Activated T-helper 17 cell treated with anti-CD3 and anti-CD28 coated beads, Interleukin-2, amount 50 U/mL, for 72 hours (primary cell): ENCODE data around the gene LOXHD1. TPM values are rescaled to one million over a fixed set of nuclear protein-coding genes. Genes with fewer than 3 reads are reported as not detected.

ENCODE experiments used
- ATAC-seq: fragments of 150-1000 bp; cut with Tn5 transposase; replicated peaks from 2 replicates; pipeline ENCODE4 v1.10.0; 2021; ENCODE audit warnings: mild to moderate bottlenecking, moderate library complexity
- H3K27ac Mint-ChIP-seq: one replicate; pipeline ENCODE4 v1.8.0; 2022; ENCODE audit warnings: mixed read lengths
- H3K27me3 Mint-ChIP-seq: one replicate; pipeline ENCODE4 v1.8.0; 2022; ENCODE audit warnings: mixed read lengths
- H3K36me3 Mint-ChIP-seq: one replicate; pipeline ENCODE4 v1.8.0; 2022; ENCODE audit warnings: low read depth, mild to moderate bottlenecking, mixed read lengths
- H3K4me1 Mint-ChIP-seq: one replicate; pipeline ENCODE4 v1.8.0; 2022; ENCODE audit warnings: mixed read lengths
- H3K4me3 Mint-ChIP-seq: one replicate; pipeline ENCODE4 v1.8.0; 2022; ENCODE audit warnings: mild to moderate bottlenecking, mixed read lengths
- H3K9me3 Mint-ChIP-seq: one replicate; pipeline ENCODE4 v1.8.0; 2022; ENCODE audit warnings: mixed read lengths
- total RNA-seq, 2 donors: library from RNA; stranded (reverse); gene quantifications; one replicate each; pipeline ENCODE4 v1.2.3, GENCODE V29; 2022

The LOXHD1 gene
- total RNA-seq, 2 donors from 2014 or later, result not detected

- no peak overlapping the region for H3K27ac Mint-ChIP-seq
- peaks cover 14% of the 10 kb centered on the region for H3K27me3 Mint-ChIP-seq
- no peaks in the 10 kb centered on the region for H3K9me3 Mint-ChIP-seq
- H3K4me1 Mint-ChIP-seq, result no peaks in the 10 kb centered on the region
- H3K36me3 Mint-ChIP-seq, result no peaks in the 10 kb centered on the region
- no peak for ATAC-seq
- no peak overlapping the region for H3K4me3 Mint-ChIP-seq
Measured at GRCh38 chr18:46587600-46587999, 69.4 kb downstream of the LOXHD1 start.

- ATAC-seq, result no peak
- Mint-ChIP-seq H3K4me3 (no peak overlapping the region), H3K27me3 (peaks cover 29% of the 10 kb centered on the region), H3K4me1 (no peaks in the 10 kb centered on the region), H3K9me3 (peaks cover 18% of the 10 kb centered on the region), H3K27ac (no peak overlapping the region), H3K36me3 (no peaks in the 10 kb centered on the region)
Measured at GRCh38 chr18:46583711-46584110, 73.3 kb downstream of the LOXHD1 start.

DNA sequence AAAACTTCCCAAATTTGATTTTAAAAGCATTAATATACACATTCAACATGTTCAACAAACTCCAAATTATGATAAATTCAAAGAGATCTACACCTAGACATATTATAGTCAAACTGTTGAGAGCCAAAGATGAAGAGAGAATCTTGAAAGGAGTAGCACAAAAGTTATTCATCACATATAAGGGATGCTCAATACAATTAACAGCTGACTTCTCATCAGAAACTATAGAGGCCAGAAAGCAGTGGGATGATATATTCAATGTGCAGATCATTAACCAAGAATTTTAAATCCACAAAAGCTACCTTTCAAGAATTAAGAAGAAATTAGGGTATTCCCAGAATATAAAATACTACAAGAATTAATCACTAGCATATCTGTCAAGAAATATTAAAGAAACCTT is 75.4 kb downstream of the LOXHD1 start:
- no peak overlapping the region for H3K4me3 Mint-ChIP-seq
- H3K36me3 Mint-ChIP-seq, result no peaks in the 10 kb centered on the region
- ATAC-seq, result no peak
- peaks cover 18% of the 10 kb centered on the region for H3K9me3 Mint-ChIP-seq
- H3K27me3 Mint-ChIP-seq, result peaks cover 27% of the 10 kb centered on the region
- H3K4me1 Mint-ChIP-seq, result no peaks in the 10 kb centered on the region
- no peak overlapping the region for H3K27ac Mint-ChIP-seq

GRCh38 chr18:46578987-46579386 is 78.0 kb downstream of the LOXHD1 start:
- H3K4me1 Mint-ChIP-seq, result no peaks in the 10 kb centered on the region
- H3K4me3 Mint-ChIP-seq, result no peak overlapping the region
- no peak for ATAC-seq
- peaks cover 30% of the 10 kb centered on the region for H3K27me3 Mint-ChIP-seq
- H3K9me3 Mint-ChIP-seq, result peaks cover 18% of the 10 kb centered on the region
- no peak overlapping the region for H3K27ac Mint-ChIP-seq
- H3K36me3 Mint-ChIP-seq, result no peaks in the 10 kb centered on the region

GRCh38 chr18:46577546-46577945 is 79.5 kb downstream of the LOXHD1 start:
- Mint-ChIP-seq H3K4me3 (no peak overlapping the region), H3K9me3 (peaks cover 18% of the 10 kb centered on the region), H3K27me3 (peaks cover 28% of the 10 kb centered on the region), H3K36me3 (no peaks in the 10 kb centered on the region), H3K4me1 (no peaks in the 10 kb centered on the region), H3K27ac (no peak overlapping the region)
- no peak for ATAC-seq

DNA sequence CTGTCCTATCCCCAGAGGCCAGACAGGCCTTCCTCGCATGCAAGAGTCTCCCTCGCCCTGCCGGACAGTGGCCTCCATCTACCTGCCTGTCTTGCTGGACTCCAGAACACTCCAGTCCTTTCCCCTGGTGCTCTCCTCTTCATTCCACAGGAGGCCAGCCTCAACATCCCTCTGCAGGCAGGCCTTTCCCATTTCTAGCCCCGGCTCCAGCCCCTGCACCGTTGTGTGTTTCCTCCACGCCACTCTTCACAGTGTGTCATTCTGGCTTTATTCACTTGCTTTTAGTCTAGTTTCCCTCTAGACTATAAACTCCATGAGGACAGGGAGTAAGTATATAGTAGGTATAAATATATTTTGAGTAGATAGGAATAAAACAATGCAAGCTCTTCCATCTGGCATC is 81.2 kb downstream of the LOXHD1 start:
- Mint-ChIP-seq H3K4me3 (no peak overlapping the region), H3K27ac (no peak overlapping the region), H3K36me3 (no peaks in the 10 kb centered on the region), H3K9me3 (peaks cover 7% of the 10 kb centered on the region), H3K27me3 (peaks cover 23% of the 10 kb centered on the region), H3K4me1 (no peaks in the 10 kb centered on the region)
- ATAC-seq, result no peak

DNA sequence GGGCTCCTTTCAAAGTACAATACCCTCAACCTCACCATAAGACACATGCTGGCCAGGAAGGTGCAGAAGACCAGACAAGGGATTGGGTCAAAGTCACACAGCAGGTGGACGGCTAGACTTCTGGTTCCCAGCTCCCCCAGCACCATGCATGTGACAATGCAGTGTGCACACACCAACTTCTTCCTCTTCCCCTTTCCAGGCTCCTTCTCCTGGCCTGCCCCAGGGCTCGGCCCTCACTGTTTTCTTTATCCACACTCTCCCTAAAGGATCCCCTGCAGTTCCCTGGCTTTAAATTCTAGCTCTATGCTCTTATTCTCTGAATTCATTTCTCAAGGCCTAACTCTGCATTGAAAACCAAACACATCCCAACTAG is 82.3 kb downstream of the LOXHD1 start:
- Mint-ChIP-seq H3K36me3 (no peaks in the 10 kb centered on the region), H3K9me3 (no peaks in the 10 kb centered on the region), H3K27me3 (peaks cover 14% of the 10 kb centered on the region), H3K4me1 (no peaks in the 10 kb centered on the region), H3K27ac (no peak overlapping the region), H3K4me3 (no peak overlapping the region)
- no peak for ATAC-seq

DNA sequence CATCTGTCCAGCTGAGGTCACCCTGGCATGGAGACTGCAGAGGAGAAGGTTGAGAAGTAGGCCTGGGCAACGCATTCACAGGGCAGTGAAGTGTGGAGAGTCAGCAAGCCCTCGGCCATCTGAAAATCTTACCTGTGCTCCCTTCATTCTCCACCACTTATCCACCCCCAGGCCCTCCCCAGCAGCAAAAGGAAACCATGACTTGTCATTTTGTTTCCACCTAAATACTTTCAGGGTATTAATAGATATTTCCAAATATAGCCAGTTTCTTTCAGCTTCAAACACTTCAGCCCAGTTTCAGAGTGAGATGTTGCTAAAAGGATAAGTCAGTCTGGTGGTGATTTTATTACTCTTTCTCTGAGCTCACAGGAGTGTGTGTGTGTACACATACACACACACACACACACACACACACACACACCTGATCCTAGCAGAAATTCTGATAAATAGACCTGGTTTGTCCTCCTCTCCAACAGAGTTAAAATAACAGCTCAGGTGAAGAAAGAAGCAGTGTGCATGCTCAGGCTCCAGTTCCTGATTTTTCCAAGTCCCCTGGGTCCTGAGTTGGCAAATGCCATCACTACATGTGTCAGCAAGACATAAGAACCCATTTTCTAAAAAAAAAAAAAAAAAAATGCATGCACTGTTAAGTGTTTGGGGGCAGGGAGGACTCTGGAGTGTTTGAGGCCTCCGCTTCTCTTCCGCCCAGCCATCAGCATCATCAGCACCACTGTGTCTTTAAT is 82.8 kb downstream of the LOXHD1 start:
- Mint-ChIP-seq H3K27me3 (peaks cover 8% of the 10 kb centered on the region), H3K27ac (no peak overlapping the region), H3K4me1 (no peaks in the 10 kb centered on the region), H3K9me3 (no peaks in the 10 kb centered on the region), H3K36me3 (no peaks in the 10 kb centered on the region), H3K4me3 (no peak overlapping the region)
- no peak for ATAC-seq

- Mint-ChIP-seq H3K4me3 (no peak overlapping the region), H3K36me3 (no peaks in the 10 kb centered on the region), H3K9me3 (no peaks in the 10 kb centered on the region), H3K27me3 (peaks cover 4% of the 10 kb centered on the region), H3K4me1 (no peaks in the 10 kb centered on the region), H3K27ac (no peak overlapping the region)
- no peak for ATAC-seq
Measured at GRCh38 chr18:46573156-46573555, 83.9 kb downstream of the LOXHD1 start.

- Mint-ChIP-seq H3K36me3 (no peaks in the 10 kb centered on the region), H3K4me1 (no peaks in the 10 kb centered on the region), H3K4me3 (no peak overlapping the region), H3K27me3 (peaks cover 4% of the 10 kb centered on the region), H3K27ac (no peak overlapping the region), H3K9me3 (no peaks in the 10 kb centered on the region)
- no peak for ATAC-seq
Measured at GRCh38 chr18:46571756-46572155, 85.3 kb downstream of the LOXHD1 start.

DNA sequence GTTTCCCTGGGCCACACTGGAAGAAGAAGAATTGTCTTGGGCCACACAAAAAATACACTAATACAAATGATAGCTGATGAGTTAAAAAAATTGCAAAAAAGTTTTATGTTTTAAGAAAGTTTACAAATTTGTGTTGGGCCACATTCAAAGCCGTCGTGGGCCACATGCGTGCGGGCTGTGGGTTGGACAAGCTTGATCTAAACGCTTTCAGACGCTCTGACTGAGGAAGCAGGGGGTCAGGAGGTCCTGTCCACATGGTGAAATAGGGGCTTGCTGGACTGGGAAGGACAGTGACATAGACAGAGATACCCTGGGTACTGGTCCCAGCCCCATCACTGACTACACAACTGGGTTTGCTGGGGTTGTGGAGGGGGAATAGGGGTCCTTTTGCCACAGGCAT is 86.4 kb downstream of the LOXHD1 start:
- no peaks in the 10 kb centered on the region for H3K9me3 Mint-ChIP-seq
- H3K27me3 Mint-ChIP-seq, result no peaks in the 10 kb centered on the region
- H3K36me3 Mint-ChIP-seq, result no peaks in the 10 kb centered on the region
- no peak overlapping the region for H3K27ac Mint-ChIP-seq
- H3K4me3 Mint-ChIP-seq, result no peak overlapping the region
- no peaks in the 10 kb centered on the region for H3K4me1 Mint-ChIP-seq
- no peak for ATAC-seq

GRCh38 chr18:46570134-46570533 is 86.9 kb downstream of the LOXHD1 start:
- H3K9me3 Mint-ChIP-seq, result no peaks in the 10 kb centered on the region
- no peak overlapping the region for H3K27ac Mint-ChIP-seq
- H3K4me1 Mint-ChIP-seq, result no peaks in the 10 kb centered on the region
- ATAC-seq, result no peak
- no peak overlapping the region for H3K4me3 Mint-ChIP-seq
- no peaks in the 10 kb centered on the region for H3K36me3 Mint-ChIP-seq
- peaks cover 3% of the 10 kb centered on the region for H3K27me3 Mint-ChIP-seq

DNA sequence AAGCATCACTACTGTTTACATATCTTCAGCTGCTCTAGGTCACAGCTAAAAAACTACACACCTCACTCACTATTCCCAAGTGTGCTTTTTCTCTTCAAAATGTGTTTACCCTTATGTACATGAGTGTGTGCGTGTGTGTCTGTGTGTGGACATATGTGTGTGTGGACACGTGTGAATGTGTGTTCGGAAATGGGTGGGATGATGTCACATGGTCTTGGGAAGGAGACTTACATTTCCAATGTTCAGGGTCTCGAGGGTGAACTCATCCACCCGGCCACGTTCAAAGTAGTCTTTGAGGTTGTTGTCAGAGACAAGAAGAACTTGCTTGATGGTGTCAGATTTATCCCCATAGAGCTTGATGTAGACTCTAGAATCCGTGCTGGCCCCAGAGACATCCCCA is 87.8 kb downstream of the LOXHD1 start:
- Mint-ChIP-seq H3K4me3 (no peak overlapping the region), H3K4me1 (no peaks in the 10 kb centered on the region), H3K27me3 (peaks cover 3% of the 10 kb centered on the region), H3K36me3 (no peaks in the 10 kb centered on the region), H3K9me3 (no peaks in the 10 kb centered on the region), H3K27ac (no peak overlapping the region)
- no peak for ATAC-seq

- no peak for ATAC-seq
- no peaks in the 10 kb centered on the region for H3K4me1 Mint-ChIP-seq
Measured at GRCh38 chr18:46567196-46567595, 89.8 kb downstream of the LOXHD1 start.

DNA sequence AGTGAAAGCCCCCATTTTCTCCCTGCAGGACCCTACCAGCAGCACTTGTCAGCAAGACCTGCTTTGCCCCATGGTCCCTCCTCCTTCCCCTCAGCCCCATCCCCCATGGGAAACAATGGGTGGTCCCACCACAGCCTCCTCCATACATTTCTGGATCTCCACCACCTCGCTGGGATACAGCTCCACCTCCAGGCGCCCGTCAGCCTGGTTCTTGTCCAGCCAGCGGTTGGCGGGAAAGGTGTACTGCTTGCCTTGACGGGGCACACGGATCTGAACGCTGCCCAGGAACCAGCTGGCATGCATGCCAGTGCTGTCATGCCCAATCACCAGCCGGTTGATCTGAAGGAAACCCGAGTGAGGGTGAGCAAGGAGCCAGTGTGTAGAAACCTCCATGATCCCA is 90.9 kb downstream of the LOXHD1 start:
- no peak overlapping the region for H3K27ac Mint-ChIP-seq
- H3K4me1 Mint-ChIP-seq, result no peaks in the 10 kb centered on the region
- H3K4me3 Mint-ChIP-seq, result no peak overlapping the region
- H3K36me3 Mint-ChIP-seq, result no peaks in the 10 kb centered on the region
- peaks cover 6% of the 10 kb centered on the region for H3K27me3 Mint-ChIP-seq
- no peaks in the 10 kb centered on the region for H3K9me3 Mint-ChIP-seq
- ATAC-seq, result no peak

More at GRCh38 chr18:46567196-46567595, 89.8 kb downstream of the LOXHD1 start:
- Mint-ChIP-seq H3K27ac (no peak overlapping the region), H3K36me3 (no peaks in the 10 kb centered on the region), H3K27me3 (peaks cover 6% of the 10 kb centered on the region), H3K9me3 (no peaks in the 10 kb centered on the region), H3K4me3 (no peak overlapping the region)

DNA sequence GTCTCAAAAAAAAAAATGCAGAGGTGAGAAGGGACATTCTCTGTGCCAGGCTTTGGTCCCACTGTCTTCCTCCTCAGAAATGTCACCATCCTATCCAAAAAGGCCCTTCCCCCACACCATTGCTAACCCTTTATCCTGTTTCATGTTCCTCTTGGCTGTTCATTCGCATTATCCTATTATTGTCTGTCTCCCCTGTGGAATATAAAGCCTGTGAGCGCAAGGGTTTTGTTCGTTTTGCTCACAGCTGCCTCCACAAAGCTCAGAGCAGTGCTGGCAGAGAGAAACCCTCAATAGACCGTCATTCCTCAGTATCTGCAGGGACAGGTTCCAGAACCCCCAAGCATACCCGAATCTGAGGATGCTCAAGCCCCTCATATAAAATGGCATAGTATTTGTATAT is 91.8 kb downstream of the LOXHD1 start:
- peaks cover 6% of the 10 kb centered on the region for H3K27me3 Mint-ChIP-seq
- no peak overlapping the region for H3K4me3 Mint-ChIP-seq
- H3K9me3 Mint-ChIP-seq, result no peaks in the 10 kb centered on the region
- H3K27ac Mint-ChIP-seq, result no peak overlapping the region
- no peaks in the 10 kb centered on the region for H3K36me3 Mint-ChIP-seq
- no peak for ATAC-seq
- no peaks in the 10 kb centered on the region for H3K4me1 Mint-ChIP-seq
